ENCODE results near the gene CCNI.
A peak's percentile ranks its signal among the peaks of the same experiment; 100 is the strongest.
"Not testable (repeated sequence)": the region's sequence is repeated elsewhere in the genome, so short reads cannot be mapped to it uniquely, and the experiment has no call there.

Gene CCNI

GRCh38 chr4:77075869-77076799, at the start of gene CCNI:
TSS of gene CCNI (minus strand) at chr4:77075989. CDS start at chr4:77066362, 9,627 bp downstream.
- DNase-seq: peak; percentile 63

DNA sequence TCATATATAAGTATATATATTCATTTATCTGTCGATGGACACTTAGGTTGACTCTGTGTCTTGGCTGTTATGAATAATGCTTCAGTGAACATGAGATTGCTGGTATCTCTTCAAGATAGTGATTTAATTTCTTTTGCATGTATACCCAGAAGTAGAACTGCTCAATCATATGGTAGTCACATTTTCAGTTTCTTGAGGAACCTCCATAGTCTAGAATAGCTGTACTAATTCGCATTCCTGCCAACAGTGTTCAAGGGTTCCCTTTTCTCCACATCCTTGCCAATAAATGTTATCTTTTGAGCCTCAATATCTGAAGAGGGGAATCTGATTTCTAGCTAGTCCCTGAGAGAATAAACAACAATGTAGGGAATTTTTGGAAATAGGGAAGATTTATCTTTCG, 48.8 kb upstream of the CCNI start:
- DNase-seq: no peak

- no peak for DNase-seq
These were observed 47.6 kb upstream of the CCNI start for GRCh38 chr4:77123411-77123810.

DNA sequence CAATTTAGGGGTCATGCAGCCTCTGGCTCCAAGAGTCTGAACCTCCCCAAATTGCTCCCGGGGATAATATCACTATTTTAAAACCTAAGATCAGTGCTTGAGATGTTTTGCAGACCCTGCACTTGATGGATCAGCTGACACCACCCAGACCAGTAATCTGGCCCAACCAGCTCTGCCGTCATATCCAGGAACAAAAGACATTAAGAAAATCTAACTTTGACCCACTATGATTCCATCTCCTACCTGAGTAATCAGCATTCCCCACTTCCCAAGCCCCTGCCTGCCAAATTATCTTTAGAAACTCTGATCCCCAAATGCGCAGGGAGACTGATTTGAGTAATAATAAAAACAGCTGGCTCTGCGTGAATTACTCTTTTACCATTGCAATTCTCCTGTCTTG, 46.9 kb upstream of the CCNI start:
- no peak for DNase-seq

DNA sequence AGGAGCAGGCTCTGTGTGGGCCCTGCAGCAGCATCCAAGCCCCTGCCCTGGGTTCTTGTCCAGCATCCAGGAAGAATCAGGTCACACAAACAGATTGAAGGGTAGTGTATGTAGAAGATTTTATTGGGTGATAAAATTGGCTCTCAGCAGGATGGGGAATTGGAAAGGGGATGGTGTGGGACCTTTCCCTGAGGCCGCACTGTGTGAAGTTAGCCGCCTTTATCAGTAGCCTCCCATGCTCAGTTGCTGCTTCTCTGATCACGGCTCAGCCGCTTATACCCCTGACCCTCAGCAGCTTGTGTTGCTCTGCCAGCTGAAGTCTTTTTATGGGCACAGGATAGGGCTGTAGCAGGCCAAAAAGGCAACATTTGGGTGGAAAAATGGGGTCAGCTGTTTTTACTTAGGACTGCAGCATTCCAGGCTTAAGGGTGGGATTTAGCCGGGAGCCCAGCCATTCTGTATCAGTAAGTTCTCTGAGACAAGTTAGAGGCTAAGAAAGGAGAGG, 46.0 kb upstream of the CCNI start:
- DNase-seq: no peak

DNA sequence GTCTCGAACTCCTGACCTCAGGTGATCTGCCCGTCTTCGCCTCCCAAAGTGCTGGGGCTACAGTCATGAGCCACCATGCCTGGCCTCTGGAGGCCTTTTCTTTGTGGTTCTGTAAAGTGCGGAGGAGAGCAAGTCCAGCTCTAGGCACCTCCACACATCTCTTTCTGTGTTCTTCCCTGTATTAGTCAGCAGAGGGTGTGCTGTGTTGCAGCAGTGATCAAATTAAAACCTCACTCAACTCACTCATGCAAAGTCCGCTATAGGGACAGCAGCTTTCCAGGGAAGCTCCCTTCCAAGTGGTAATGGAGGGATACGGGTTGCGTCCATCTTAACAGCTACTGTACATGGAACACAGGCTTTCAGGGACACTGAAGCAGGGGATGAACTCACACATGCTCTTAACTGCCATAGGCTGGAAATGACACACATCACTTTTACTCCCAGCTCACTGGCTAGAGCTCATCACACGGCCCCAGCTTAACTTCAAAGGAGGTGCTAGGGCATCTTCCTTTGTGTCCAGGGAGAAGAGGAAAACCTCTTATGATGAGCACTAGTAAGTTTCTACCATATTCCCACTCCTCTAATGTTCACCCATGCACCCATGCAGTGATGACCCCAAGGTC, 45.2 kb upstream of the CCNI start:
- no peak for DNase-seq

GRCh38 chr4:77117721-77118120, 41.9 kb upstream of the CCNI start:
- DNase-seq: no peak

GRCh38 chr4:77113069-77113468, 37.3 kb upstream of the CCNI start:
- DNase-seq: no peak

DNA sequence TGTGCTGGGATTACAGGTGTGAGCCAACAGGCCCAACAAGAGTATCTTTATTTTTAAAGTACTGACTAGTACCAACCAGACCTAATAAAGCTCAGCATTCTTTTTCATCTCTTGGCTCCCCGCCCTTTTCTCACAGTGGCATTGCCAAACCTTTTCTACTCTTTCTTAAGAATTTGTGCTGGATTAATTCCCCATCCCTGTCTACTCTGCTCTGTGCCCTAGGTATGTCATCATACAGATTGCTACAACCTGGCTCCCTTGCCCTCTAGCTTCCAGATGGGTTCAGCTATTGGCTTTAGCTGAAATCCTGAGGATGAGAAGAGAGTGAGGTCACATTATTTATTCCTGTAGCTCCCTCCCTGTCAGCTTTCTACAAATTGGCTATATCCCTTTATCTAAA, 34.9 kb upstream of the CCNI start:
- DNase-seq: no peak

DNA sequence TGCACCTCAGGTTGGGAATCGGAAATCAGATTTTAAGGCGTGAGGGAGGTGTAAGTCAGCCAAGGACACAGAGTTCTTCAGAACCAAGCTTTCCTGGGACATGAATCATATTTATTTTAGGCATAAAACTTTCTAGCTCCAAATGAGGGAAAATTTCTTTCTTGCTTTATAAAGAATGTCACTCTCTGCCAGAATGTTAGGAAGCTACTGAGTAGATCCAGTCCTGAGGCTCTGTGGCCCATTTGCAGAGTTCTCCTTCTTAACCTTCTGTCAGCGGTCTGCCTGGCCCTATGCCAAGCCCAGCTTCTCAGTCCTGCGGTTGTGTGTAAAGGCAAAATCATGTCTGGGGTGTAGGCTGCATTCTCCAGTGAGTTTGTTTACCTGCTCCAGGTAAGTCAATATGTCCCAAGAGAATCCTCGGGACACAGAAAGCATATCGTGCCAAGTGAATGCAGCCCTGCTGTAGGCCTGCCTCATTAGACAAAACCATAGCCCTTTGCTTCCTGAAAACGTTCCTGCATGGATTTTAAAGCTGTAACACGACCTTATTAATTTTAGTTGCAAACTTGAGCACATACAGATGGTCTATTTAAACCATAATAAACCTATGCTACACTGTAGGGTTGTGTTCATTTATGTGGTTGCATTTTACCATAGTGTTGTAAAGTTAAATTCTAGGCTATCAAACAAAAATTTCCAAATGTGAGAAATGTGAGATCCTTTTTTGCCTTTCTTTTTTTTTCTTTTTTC, 29.2 kb upstream of the CCNI start:
- no peak for DNase-seq

DNA sequence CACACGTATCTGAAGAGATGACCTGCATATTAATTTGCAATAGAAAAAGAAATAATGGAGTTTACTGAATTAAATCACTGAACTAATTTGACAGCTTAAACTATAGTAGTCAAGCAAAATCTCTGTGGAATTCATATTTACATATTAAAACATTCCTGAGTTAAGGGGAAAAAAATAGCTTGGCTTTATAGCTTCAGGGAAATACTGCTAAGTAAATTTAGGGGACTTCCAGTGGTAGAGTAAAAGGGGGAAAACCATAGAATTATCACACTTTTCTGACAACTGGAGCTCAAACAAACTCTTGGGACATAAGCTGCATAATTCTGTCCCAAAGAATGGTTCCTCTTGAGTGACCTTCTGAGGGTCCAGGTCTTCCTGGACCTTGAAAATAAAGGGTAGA, 28.6 kb upstream of the CCNI start:
- no peak for DNase-seq

DNA sequence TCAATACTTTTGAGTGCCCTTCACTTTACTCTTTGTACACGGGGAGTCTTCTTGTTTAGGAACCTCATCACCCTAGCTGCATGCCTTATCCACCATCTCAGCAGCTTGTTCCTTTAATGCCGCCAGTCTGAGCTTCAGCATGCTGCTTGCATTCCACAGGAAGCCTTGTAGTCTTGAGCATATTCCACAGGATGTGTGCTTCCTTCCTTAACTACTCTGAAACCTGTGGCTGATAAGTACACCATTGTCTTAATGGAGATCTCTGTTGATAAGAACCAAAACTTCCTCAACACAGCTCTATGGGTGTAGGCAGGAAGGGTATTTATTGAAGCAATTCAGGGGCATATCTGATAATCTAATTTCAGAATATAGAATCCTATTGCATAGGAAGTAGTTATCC, 24.4 kb upstream of the CCNI start:
- no peak for DNase-seq

- DNase-seq: no peak
These were observed 21.8 kb upstream of the CCNI start for GRCh38 chr4:77097611-77098010.

DNA sequence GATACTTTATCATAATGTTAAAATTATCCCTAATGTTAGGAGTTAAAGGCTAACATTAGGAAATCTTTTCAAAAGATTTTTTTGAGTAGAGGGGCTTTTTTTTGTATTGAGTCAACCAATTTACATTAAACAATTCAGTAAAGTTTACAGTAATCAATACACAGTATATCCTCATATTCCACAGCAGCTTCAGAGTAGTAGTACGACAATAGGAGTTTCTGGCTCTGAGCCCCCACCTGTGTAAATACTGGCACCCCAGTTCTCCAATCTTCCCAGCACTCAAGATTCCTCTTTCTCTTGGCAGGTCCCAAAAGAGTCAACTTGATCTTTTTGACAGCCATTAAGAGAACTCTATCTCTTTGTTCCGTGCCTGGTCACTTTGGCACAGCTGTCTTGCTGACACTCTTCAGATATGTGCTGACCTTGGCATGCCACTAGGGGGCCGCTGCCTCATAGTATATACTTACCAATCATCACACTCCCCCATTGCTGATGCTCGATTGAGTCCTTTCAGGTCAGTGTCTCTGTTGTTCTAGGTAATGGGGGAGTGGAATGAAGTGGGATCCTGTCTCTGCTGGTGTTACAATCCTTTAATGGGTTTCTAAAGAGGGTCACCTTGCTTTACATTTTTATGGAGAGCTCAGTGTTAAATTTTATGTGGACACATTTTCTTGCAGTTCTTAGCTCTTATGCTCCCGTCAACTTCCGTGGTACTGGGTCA, 19.5 kb upstream of the CCNI start:
- DNase-seq: peak; percentile 9

- no peak for DNase-seq
These were observed 18.7 kb upstream of the CCNI start for GRCh38 chr4:77094496-77094895.

- no peak for DNase-seq
These were observed 17.6 kb upstream of the CCNI start for GRCh38 chr4:77093401-77093800.

- DNase-seq: no peak
These were observed 17.2 kb upstream of the CCNI start for GRCh38 chr4:77092975-77093374.

GRCh38 chr4:77089866-77090265, 14.1 kb upstream of the CCNI start:
- DNase-seq: no peak

DNA sequence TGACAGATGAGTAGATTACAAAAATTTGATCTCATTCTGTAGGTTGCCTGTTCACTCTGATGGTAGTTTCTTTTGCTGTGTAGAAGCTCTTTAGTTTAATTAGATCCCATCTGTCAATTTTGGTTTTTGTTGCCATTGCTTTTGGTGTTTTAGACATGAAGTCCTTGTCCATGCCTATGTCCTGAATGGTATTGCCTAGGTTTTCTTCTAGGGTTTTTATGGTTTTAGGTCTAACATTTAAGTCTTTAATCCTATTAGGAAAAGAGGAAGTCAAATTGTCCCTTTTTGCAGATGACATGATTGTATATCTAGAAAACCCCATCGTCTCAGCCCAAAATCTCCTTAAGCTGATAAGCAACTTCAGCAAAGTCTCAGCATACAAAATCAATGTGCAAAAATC, 11.2 kb upstream of the CCNI start:
- not testable (repeated sequence) for DNase-seq

DNA sequence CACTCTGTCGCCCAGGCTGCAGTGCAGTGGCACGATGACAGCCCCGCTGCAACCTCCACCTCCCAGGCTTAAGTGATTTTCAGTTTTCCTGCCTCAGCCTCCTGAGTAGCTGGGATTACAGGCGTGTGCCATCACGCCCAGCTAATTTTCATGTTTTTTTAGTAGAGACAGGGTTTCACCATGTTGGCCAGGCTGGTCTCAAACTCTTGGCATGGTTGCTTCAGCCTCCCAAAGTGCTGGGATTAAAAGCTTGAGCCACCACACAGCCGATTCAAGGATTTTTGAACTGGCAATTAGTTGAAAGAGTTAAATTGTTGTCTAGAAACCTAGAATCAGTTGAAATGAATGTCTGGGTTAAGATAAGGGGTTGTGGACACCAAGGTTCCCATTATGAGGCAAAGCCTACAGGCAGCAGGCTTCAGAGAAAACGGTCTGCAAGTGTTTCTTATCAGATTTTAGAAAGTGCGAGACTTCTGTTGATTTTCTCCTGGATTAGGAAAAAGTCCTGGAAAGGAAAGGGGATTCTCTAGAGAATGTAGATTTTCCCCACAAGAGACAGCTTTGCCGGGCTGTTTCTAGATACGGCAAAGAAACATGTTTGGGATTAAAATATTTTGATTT, 8.3 kb upstream of the CCNI start:
- no peak for DNase-seq

DNA sequence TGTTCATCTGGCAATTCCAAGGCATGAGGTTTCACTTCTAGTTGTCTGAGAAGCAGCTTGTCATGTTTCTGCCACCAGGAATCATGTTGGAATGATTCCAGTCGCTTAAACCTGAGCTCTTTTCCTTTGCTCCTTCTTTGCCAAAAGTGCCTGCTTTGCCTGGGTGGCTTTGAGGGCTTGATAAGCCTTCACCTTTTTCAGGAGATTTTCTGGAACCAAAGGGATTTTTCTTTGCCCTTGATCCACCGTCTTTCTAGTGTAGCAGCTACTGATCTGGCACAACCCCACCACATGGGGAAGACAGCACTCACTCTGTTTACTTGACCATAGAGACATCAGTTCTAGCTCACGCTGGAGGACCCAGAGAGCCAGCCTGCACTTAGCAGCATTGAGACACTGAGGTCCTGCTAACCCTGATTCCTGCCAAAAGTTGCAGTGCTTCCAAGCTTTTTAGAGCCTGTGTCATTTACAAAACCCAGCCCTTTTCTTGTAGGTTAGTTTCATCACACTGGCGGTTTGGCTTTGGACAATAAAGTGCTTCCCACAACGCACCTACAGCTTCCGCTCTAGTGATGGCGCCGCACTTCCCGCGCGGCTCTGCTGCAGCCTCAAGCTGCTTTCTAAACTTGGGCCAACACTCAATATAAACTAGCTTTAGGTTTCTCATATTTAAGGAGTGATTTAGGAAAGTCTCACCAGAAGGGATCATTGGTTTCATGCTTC, 7.3 kb upstream of the CCNI start:
- DNase-seq: no peak

- not testable (repeated sequence) for DNase-seq
These were observed 5.0 kb upstream of the CCNI start for GRCh38 chr4:77080806-77081205.

All from NCI-H524 treated with DMSO at 0.1 percent for 48 hours (cell line).